ENCODE data around the gene KRTAP20-1. TPM values are rescaled to one million over a fixed set of nuclear protein-coding genes. Genes with fewer than 3 reads are reported as not detected.

The KRTAP20-1 gene
- total RNA-seq, 2 experiments from 2014 or later = not detected

DNA sequence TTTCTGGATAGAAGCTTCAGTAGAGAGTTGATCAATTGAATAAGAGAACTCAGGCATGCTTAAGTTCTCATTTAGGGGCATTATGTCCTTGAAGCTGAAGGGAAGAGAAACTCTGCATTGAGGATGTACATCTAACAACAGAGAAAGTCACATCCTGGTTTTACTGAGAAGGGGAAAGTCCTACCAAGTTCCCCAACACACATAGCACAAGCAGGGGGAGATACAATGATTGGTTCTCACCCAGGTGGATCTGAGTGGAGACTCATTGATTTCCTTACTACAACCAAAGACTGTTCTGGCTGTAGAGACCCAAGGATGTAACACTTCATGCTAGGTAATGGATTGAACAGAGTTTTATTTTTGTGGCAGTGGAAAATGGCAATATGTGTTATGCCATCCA is 1.0 kb upstream of the KRTAP20-1 start:
- H3K36me3 Mint-ChIP-seq (ENCODE audit: low read depth) = no peaks in the 10 kb centered on the region
- DNase-seq = no peak
- no peak for ATAC-seq
- H3K4me3 Mint-ChIP-seq = no peak overlapping the region
- H3K9me3 Mint-ChIP-seq (ENCODE audit: insufficient read depth) = no peaks in the 10 kb centered on the region
- H3K27me3 Mint-ChIP-seq (ENCODE audit: low read depth) = no peaks in the 10 kb centered on the region
- ChIA-PET CTCF (no interaction called here), POLR2A (no interaction called here)
- H3K4me1 Mint-ChIP-seq (ENCODE audit: low read depth) = no peaks in the 10 kb centered on the region
- H3K27ac Mint-ChIP-seq = no peak overlapping the region

GRCh38 chr21:30620080-30620479 is 3.9 kb downstream of the KRTAP20-1 start:
- no peak for DNase-seq
- Mint-ChIP-seq H3K27me3 (ENCODE audit: low read depth) (no peaks in the 10 kb centered on the region), H3K27ac (no peak overlapping the region), H3K4me3 (no peak overlapping the region), H3K4me1 (ENCODE audit: low read depth) (no peaks in the 10 kb centered on the region), H3K9me3 (ENCODE audit: insufficient read depth) (no peaks in the 10 kb centered on the region), H3K36me3 (ENCODE audit: low read depth) (no peaks in the 10 kb centered on the region)
- ATAC-seq = no peak
- ChIA-PET CTCF (no interaction called here), POLR2A (no interaction called here)

GRCh38 chr21:30620522-30620921 is 4.3 kb downstream of the KRTAP20-1 start, which contains the start of gene KRTAP20-4:
Gene KRTAP20-4 (plus strand): TSS chr21:30620627.
- Mint-ChIP-seq H3K27me3 (ENCODE audit: low read depth) (no peaks in the 10 kb centered on the region), H3K4me1 (ENCODE audit: low read depth) (no peaks in the 10 kb centered on the region), H3K36me3 (ENCODE audit: low read depth) (no peaks in the 10 kb centered on the region), H3K27ac (no peak within 1 kb of the TSS), H3K9me3 (ENCODE audit: insufficient read depth) (no peaks in the 10 kb centered on the region), H3K4me3 (no peak within 1 kb of the TSS)
- DNase-seq = no peak
- CTCF ChIA-PET = no interaction called here
- ATAC-seq = no peak
- POLR2A ChIA-PET = no interaction called here

GRCh38 chr21:30623362-30623761 is 7.1 kb downstream of the KRTAP20-1 start:
- POLR2A ChIA-PET = no interaction called here
- no peak overlapping the region for H3K27ac Mint-ChIP-seq
- no peaks in the 10 kb centered on the region for H3K4me1 Mint-ChIP-seq (ENCODE audit: low read depth)
- DNase-seq = no peak
- H3K9me3 Mint-ChIP-seq (ENCODE audit: insufficient read depth) = no peaks in the 10 kb centered on the region
- H3K4me3 Mint-ChIP-seq = no peak overlapping the region
- CTCF ChIA-PET = no interaction called here
- no peak for ATAC-seq
- no peaks in the 10 kb centered on the region for H3K36me3 Mint-ChIP-seq (ENCODE audit: low read depth)
- no peaks in the 10 kb centered on the region for H3K27me3 Mint-ChIP-seq (ENCODE audit: low read depth)

DNA sequence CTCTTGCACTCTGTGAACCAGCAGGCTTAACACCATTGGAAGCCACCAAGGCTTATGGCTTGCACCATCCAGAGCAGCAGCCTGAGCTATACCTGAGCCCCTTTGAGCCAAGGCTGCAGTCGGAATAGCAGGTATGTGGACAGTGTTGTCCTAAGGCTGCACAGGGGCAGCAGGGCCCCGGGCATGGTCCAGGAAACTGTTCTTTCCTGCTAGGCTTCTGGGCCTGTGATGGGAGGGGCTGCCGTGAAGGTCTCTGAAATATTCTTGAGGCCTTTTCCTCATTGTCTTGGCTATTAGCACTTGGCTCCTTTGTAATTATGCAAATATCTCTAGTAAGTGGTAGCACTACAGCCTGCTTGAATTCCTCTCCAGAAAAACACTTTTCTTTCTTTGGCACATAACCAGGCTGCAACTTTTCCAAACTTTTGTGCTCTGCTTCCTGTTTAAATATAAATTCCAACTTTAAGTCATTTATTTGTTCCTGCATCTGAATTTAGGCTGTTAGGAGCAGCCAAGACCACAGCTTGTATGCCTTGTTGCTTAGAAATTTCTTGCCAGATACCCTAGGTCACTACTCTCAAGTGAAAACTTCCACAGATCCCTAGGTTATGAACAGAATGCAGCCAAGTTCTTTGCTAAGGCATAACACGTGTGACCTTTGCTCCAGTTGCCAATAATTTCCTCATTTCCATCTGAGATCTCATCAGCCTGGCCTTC is 9.4 kb downstream of the KRTAP20-1 start:
- no peak overlapping the region for H3K4me3 Mint-ChIP-seq
- H3K27ac Mint-ChIP-seq = no peak overlapping the region
- POLR2A ChIA-PET = no interaction called here
- no peaks in the 10 kb centered on the region for H3K4me1 Mint-ChIP-seq (ENCODE audit: low read depth)
- CTCF ChIA-PET = no interaction called here
- no peaks in the 10 kb centered on the region for H3K9me3 Mint-ChIP-seq (ENCODE audit: insufficient read depth)
- H3K27me3 Mint-ChIP-seq (ENCODE audit: low read depth) = no peaks in the 10 kb centered on the region
- ATAC-seq (no peak), DNase-seq (no peak)
- H3K36me3 Mint-ChIP-seq (ENCODE audit: low read depth) = no peaks in the 10 kb centered on the region

DNA sequence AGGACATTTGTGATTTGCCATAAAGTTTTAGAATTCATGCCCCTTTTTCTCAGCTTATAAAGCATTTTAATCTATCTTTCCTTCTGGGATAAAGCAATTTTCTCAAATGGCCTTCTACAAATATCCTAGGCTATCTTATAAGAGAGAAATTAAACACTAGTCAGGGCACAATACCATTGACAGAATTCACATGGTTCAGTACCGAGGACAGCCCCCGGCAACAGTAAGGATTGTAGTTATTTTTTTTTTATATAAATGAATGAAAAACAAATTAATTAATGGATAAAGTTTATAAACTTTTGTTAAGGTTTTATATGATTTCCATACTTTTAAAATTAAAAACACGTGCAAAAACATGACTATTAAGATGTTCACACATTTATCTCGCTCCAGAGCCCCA is 11.9 kb downstream of the KRTAP20-1 start:
- H3K27ac Mint-ChIP-seq = no peak overlapping the region
- no peaks in the 10 kb centered on the region for H3K9me3 Mint-ChIP-seq (ENCODE audit: insufficient read depth)
- H3K4me1 Mint-ChIP-seq (ENCODE audit: low read depth) = no peaks in the 10 kb centered on the region
- no peak overlapping the region for H3K4me3 Mint-ChIP-seq
- H3K36me3 Mint-ChIP-seq (ENCODE audit: low read depth) = no peaks in the 10 kb centered on the region
- no peaks in the 10 kb centered on the region for H3K27me3 Mint-ChIP-seq (ENCODE audit: low read depth)
- ChIA-PET CTCF (no interaction called here), POLR2A (no interaction called here)
- ATAC-seq = no peak
- DNase-seq = no peak

DNA sequence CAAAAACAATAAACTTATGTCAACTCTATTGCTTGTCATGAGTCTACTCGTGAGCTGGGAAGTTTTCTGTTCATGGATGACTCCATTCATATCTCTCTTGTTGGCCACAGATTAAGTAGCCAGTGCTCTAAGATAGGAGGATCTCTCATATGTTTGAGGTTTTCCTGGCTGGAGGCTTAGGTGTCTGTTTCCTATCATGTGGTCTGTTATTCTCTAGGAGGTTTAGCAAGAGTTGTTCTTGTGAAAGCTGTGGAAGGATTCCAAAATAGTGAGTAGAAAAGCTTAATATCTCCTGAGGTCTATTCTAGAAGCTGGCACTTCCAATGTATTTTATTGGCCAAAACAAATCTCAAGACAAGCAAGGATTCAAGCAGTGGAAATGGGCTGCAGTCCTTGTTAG is 13.0 kb downstream of the KRTAP20-1 start:
- Mint-ChIP-seq H3K27me3 (ENCODE audit: low read depth) (no peaks in the 10 kb centered on the region), H3K9me3 (ENCODE audit: insufficient read depth) (no peaks in the 10 kb centered on the region), H3K27ac (no peak overlapping the region), H3K36me3 (ENCODE audit: low read depth) (no peaks in the 10 kb centered on the region), H3K4me3 (no peak overlapping the region), H3K4me1 (ENCODE audit: low read depth) (no peaks in the 10 kb centered on the region)
- DNase-seq (no peak), ATAC-seq (no peak)
- CTCF ChIA-PET = no interaction called here
- POLR2A ChIA-PET = interaction anchor here (0.6 to 0.7 kb wide), 2 partner anchors 79 to 246 kb away, joined by 3 read pairs; no protein-coding TSS in a partner anchor

- no peak for DNase-seq
- ChIA-PET POLR2A (no interaction called here), CTCF (no interaction called here)
- no peak within 1 kb of the TSS for H3K4me3 Mint-ChIP-seq
- H3K9me3 Mint-ChIP-seq (ENCODE audit: insufficient read depth) = no peaks in the 10 kb centered on the region
- ATAC-seq = no peak
- H3K4me1 Mint-ChIP-seq (ENCODE audit: low read depth) = no peaks in the 10 kb centered on the region
- no peaks in the 10 kb centered on the region for H3K27me3 Mint-ChIP-seq (ENCODE audit: low read depth)
- H3K27ac Mint-ChIP-seq = no peak within 1 kb of the TSS
- H3K36me3 Mint-ChIP-seq (ENCODE audit: low read depth) = no peaks in the 10 kb centered on the region
Observed at GRCh38 chr21:30634906-30635305, 18.7 kb downstream of the KRTAP20-1 start, which contains the start of gene KRTAP20-2. Gene KRTAP20-2 (plus strand): TSS chr21:30635206. CDS start chr21:30635264, 58 bp downstream.

DNA sequence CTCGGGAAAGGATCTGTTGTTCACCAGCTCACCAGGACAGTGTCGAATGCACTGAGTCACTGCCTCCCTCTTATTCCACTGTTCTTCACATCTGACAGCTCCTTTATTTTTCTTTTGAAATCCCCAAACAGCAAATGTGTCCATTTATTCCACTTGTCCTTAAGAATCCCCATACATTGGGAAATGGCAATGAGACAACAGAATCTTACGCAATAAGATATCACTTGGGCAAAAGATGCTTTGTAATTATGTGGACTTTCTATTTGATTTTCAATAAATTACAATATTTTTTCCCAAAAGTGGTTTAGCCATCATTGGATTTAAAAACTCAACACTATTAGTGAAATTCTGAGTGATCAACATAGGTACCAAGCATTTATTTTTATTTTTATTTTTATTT is 22.5 kb downstream of the KRTAP20-1 start:
- H3K27me3 Mint-ChIP-seq (ENCODE audit: low read depth) = no peaks in the 10 kb centered on the region
- POLR2A ChIA-PET = no interaction called here
- no peaks in the 10 kb centered on the region for H3K4me1 Mint-ChIP-seq (ENCODE audit: low read depth)
- CTCF ChIA-PET = no interaction called here
- DNase-seq (no peak), ATAC-seq (no peak)
- no peaks in the 10 kb centered on the region for H3K9me3 Mint-ChIP-seq (ENCODE audit: insufficient read depth)
- no peak overlapping the region for H3K27ac Mint-ChIP-seq
- no peak overlapping the region for H3K4me3 Mint-ChIP-seq
- H3K36me3 Mint-ChIP-seq (ENCODE audit: low read depth) = no peaks in the 10 kb centered on the region

DNA sequence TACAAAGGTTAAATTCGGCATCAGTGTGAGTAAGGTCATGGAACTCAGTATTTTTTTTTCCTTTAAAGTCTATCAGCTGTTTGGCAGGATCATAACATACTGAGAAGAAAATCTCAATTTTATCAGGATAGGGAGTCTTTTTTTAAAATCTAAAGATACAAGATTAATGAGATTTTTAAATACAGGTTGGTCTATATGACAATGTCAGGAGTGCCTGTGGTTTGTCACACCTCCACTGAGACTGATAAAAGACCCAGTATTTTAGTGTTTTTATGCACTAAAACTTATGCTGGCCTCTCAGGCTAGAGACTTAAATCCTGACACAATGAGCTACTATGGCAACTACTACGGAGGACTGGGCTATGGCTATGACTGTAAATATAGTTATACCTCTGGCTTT is 26.3 kb downstream of the KRTAP20-1 start, which contains the start of gene KRTAP20-3:
Gene KRTAP20-3, plus strand, starts transcription at position 301 of the 400 bp plus-strand sequence.
- CTCF ChIA-PET = no interaction called here

DNA sequence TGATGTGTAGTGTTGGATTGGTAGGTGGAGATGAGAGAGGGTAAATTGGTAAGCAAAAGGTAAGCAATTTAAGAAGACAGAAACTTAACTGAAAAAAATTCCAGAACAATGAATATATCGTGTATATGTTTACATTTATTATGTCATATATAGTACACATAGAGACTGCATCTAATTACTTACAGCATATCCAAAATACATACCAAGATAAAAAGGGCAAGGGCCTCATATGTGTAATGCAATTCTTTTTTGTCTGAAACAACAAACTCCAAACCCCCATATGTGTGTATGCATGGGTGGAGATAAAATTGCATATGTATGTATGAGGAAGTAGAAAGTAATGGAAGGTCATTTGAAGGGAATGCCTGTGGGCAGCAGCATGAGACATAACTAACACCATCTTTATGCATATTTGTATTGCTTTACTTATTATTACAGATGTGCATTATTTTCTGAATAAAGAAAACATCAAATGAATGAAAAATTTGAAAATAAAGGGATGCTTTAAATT is 30.7 kb downstream of the KRTAP20-1 start:
- Mint-ChIP-seq H3K27ac (no peak overlapping the region), H3K4me3 (no peak overlapping the region), H3K9me3 (ENCODE audit: insufficient read depth) (no peaks in the 10 kb centered on the region), H3K36me3 (ENCODE audit: low read depth) (no peaks in the 10 kb centered on the region), H3K27me3 (ENCODE audit: low read depth) (no peaks in the 10 kb centered on the region), H3K4me1 (ENCODE audit: low read depth) (no peaks in the 10 kb centered on the region)
- DNase-seq (no peak), ATAC-seq (no peak)
- POLR2A ChIA-PET = no interaction called here
- CTCF ChIA-PET = no interaction called here

More for the DNA sequence above, 26.3 kb downstream of the KRTAP20-1 start, which contains the start of gene KRTAP20-3:
- ATAC-seq = no peak
- H3K4me1 Mint-ChIP-seq (ENCODE audit: low read depth) = no peaks in the 10 kb centered on the region
- H3K27me3 Mint-ChIP-seq (ENCODE audit: low read depth) = no peaks in the 10 kb centered on the region
- H3K27ac Mint-ChIP-seq = no peak within 1 kb of the TSS
- DNase-seq = no peak
- H3K9me3 Mint-ChIP-seq (ENCODE audit: insufficient read depth) = no peaks in the 10 kb centered on the region
- no peaks in the 10 kb centered on the region for H3K36me3 Mint-ChIP-seq (ENCODE audit: low read depth)
- POLR2A ChIA-PET = no interaction called here
- H3K4me3 Mint-ChIP-seq = no peak within 1 kb of the TSS

DNA sequence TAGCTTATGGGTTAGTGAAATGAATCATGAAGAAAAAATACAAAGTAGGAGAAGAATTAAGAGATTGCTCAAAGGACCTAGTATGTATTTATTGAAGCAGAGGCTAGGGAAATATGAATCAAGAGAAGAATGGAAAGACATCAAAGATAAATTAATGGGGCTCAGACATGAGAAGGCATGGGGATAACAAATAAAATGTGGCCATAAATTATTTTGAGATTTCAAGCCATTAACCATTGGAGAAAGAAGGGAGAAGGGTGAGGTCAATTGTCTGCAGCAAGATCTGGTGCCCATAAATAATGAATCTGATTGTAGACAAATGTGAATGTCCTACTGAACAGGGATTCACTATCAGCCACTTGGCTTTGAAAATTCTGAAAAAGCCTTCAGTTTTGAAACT is 36.7 kb downstream of the KRTAP20-1 start:
- ChIA-PET CTCF (no interaction called here), POLR2A (no interaction called here)
- ATAC-seq (no peak), DNase-seq (no peak)
- Mint-ChIP-seq H3K27me3 (ENCODE audit: low read depth) (no peaks in the 10 kb centered on the region), H3K4me3 (no peak overlapping the region), H3K4me1 (ENCODE audit: low read depth) (no peaks in the 10 kb centered on the region), H3K9me3 (ENCODE audit: insufficient read depth) (peaks cover 3% of the 10 kb centered on the region), H3K27ac (no peak overlapping the region), H3K36me3 (ENCODE audit: low read depth) (no peaks in the 10 kb centered on the region)

All from activated CD8-positive, alpha-beta T cell treated with anti-CD3 and anti-CD28 coated beads, Interleukin-2, amount 10 ng/mL, durations not matched to agents 7 days and 5 days (primary cell).